ENCODE data around the gene FAM185A. TPM values are rescaled to one million over a fixed set of nuclear protein-coding genes. Genes with fewer than 3 reads are reported as not detected.
A peak's percentile ranks its signal among the peaks of the same experiment; 100 is the strongest.
"Not testable (repeated sequence)": the region's sequence is repeated elsewhere in the genome, so short reads cannot be mapped to it uniquely, and the experiment has no call there.

The FAM185A gene
- total and polyA plus RNA-seq, 2 of the 4 experiments (the other 2 are of a cell fraction): 3.6 to 4.3 TPM

DNA sequence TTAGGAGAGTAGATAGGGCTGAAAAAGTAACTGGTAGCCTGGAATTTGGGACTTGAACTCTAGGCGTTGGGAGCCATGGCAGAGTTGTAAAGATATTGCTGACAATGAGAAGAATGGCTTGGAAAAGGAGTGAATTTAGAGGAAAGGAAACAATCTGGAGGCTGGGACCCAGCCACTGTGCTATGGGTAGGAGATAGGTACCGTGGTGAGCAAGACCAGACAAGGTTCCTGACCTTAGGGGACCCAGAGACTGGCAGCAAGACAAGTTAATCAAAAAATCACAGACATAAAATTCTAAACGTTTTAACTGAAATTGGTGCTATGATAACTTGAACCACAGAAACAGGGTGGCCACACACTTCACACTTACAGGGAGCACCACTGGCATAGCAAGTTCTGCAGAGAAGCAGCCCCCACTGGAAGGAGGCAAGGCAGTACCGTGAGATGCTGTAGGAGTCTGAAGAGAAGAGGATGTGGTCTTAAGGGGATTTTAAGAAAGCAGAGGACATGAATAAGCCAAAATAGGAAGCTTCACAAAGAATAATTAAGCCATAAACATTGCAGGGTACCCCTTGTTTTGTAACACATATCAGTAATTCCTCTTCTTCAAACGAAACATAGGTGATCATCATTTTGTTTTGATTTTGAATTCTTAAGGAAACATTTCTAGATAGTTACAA lies 35.6 kb upstream of the FAM185A start:
- H2BK120ac ChIP-seq (ENCODE audit: low read depth, low read length); dilution Hi-C loops (cut with HindIII; ENCODE audit: low sequenced_read_pairs, unreplicated experiment); H3K79me1 ChIP-seq (ENCODE audit: low read depth in 1 of 2, low read length in 2 of 2); H2AK5ac ChIP-seq (ENCODE audit: low read depth, low read length); H3K14ac ChIP-seq (replicated peaks; ENCODE audit: low read depth, low read length); H3K4ac ChIP-seq (ENCODE audit: low read depth, low read length); H4K91ac ChIP-seq (ENCODE audit: insufficient read depth, low read depth, low read length); H3K4me1 ChIP-seq (ENCODE audit: control insufficient read depth, insufficient read depth, low read length); intact Hi-C loops (cut with micrococcal nuclease); H2BK20ac ChIP-seq (ENCODE audit: low read depth, low read length); H3K9me1 ChIP-seq (ENCODE audit: insufficient read depth, low read length); H4K20me1 ChIP-seq (ENCODE audit: insufficient read depth, low read length); H3K27me3 ChIP-seq (ENCODE audit: control insufficient read depth, insufficient read depth, low read length); H2AFZ ChIP-seq (replicated peaks; ENCODE audit: low read length, poor library complexity); H2BK5ac ChIP-seq (ENCODE audit: low read depth, low read length, poor library complexity, severe bottlenecking); CTCF ChIA-PET; H4K8ac ChIP-seq (ENCODE audit: low read depth in 2 of 2, low read length in 2 of 2); H3K23ac ChIP-seq (ENCODE audit: low read depth, low read length); H3K4me2 ChIP-seq (ENCODE audit: low read depth, low read length); H3K27ac ChIP-seq (ENCODE audit: insufficient read depth, low read length); in situ Hi-C loops (cut with MboI; ENCODE audit: low sequenced_read_pairs); H4K5ac ChIP-seq (ENCODE audit: low read depth, low read length); H3K36me3 ChIP-seq (ENCODE audit: control insufficient read depth, insufficient read depth, low read length); H2BK15ac ChIP-seq (ENCODE audit: low read depth, low read length); H3K4me3 ChIP-seq (ENCODE audit: insufficient read depth, low read depth, low read length); ATAC-seq (ENCODE audit: low read depth); DNase-seq; H2AK9ac ChIP-seq (replicated peaks; ENCODE audit: low read depth, low read length, poor library complexity); H3K56ac ChIP-seq (ENCODE audit: extremely low read depth, insufficient read depth, low read length); POLR2A ChIA-PET (ENCODE audit: unreplicated experiment); BruUV-seq (replicated peaks); H3K9ac ChIP-seq (ENCODE audit: low read depth, low read length); H3K9me3 ChIP-seq (ENCODE audit: control insufficient read depth, insufficient read depth, low read length): not testable (repeated sequence)
- WGBS, 2 experiments (ENCODE audit: extremely low coverage in 2 of 2, insufficient read length in 1 of 2): 100% methylated on average over 1 of the region's 5 CpGs; no CpG with 5 or more reads in 1 of the 2 experiments
- H3K18ac ChIP-seq (ENCODE audit: low read depth, low read length): peak overlapping the region; percentile 45; the same call in 1 of the 2 replicates

- intact Hi-C loops (cut with micrococcal nuclease); in situ Hi-C loops (cut with MboI; ENCODE audit: low sequenced_read_pairs); H3K27ac ChIP-seq (ENCODE audit: insufficient read depth, low read length); BruUV-seq (replicated peaks); DNase-seq; H4K5ac ChIP-seq (ENCODE audit: low read depth, low read length); H3K9me1 ChIP-seq (ENCODE audit: insufficient read depth, low read length); H2BK120ac ChIP-seq (ENCODE audit: low read depth, low read length); H2BK20ac ChIP-seq (ENCODE audit: low read depth, low read length); H2AK9ac ChIP-seq (replicated peaks; ENCODE audit: low read depth, low read length, poor library complexity); H2AFZ ChIP-seq (replicated peaks; ENCODE audit: low read length, poor library complexity); H2BK5ac ChIP-seq (ENCODE audit: low read depth, low read length, poor library complexity, severe bottlenecking); POLR2A ChIA-PET (ENCODE audit: unreplicated experiment); H3K23ac ChIP-seq (ENCODE audit: low read depth, low read length); H3K9ac ChIP-seq (ENCODE audit: low read depth, low read length); H3K9me3 ChIP-seq (ENCODE audit: control insufficient read depth, insufficient read depth, low read length); H3K4me3 ChIP-seq (ENCODE audit: insufficient read depth, low read depth, low read length); H3K79me1 ChIP-seq (ENCODE audit: low read depth in 1 of 2, low read length in 2 of 2); H3K4me1 ChIP-seq (ENCODE audit: control insufficient read depth, insufficient read depth, low read length); H3K27me3 ChIP-seq (ENCODE audit: control insufficient read depth, insufficient read depth, low read length); H4K91ac ChIP-seq (ENCODE audit: insufficient read depth, low read depth, low read length); H2AK5ac ChIP-seq (ENCODE audit: low read depth, low read length); H4K20me1 ChIP-seq (ENCODE audit: insufficient read depth, low read length); H3K14ac ChIP-seq (replicated peaks; ENCODE audit: low read depth, low read length); H3K56ac ChIP-seq (ENCODE audit: extremely low read depth, insufficient read depth, low read length); H4K8ac ChIP-seq (ENCODE audit: low read depth in 2 of 2, low read length in 2 of 2); H3K4me2 ChIP-seq (ENCODE audit: low read depth, low read length); H3K4ac ChIP-seq (ENCODE audit: low read depth, low read length); dilution Hi-C loops (cut with HindIII; ENCODE audit: low sequenced_read_pairs, unreplicated experiment); CTCF ChIA-PET; H2BK15ac ChIP-seq (ENCODE audit: low read depth, low read length); H3K36me3 ChIP-seq (ENCODE audit: control insufficient read depth, insufficient read depth, low read length); H3K18ac ChIP-seq (ENCODE audit: low read depth, low read length): not testable (repeated sequence)
- ATAC-seq (ENCODE audit: low read depth): peak; percentile 42
- WGBS, 2 experiments (ENCODE audit: extremely low coverage in 2 of 2, insufficient read length in 1 of 2): no CpG with 5 or more reads among the region's 1 CpG
Measured at GRCh38 chr7:102713691-102714080, 35.1 kb upstream of the FAM185A start.
